ENCODE results near the gene C19orf25. TPM values are rescaled to one million over a fixed set of nuclear protein-coding genes. Genes with fewer than 3 reads are reported as not detected.

The C19orf25 gene
- total and polyA plus RNA-seq, 2 donors (not counting 1 experiment from before 2014, with no cell fraction given) = 34.2 to 68.3 TPM

DNA sequence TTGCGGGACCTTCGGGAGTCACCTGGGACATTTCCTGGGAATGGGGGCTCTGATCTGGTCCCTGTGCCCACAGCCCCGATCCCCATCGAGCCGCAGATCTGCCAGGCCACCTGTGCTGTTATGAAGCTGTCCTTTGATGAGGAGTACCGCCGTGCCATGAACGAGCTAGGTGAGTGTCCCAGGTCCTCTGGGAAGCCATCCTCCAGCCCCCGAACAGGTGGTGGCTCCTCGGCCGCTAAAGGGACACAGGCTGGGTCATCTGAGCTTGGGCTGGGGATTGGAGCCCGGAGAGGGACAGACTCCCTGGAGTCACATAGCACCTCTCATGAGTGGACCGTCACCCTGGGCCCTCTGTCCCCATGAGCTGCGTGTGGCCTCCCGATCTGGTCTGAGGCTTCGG, 21.1 kb downstream of the C19orf25 start:
- H2AFZ ChIP-seq (ENCODE audit: insufficient read depth, low read depth, low read length, poor library complexity, severe bottlenecking) = no peak overlapping the region
- Mint-ChIP-seq H3K27ac (no peak overlapping the region), H3K27me3 (peaks cover 27% of the 10 kb centered on the region), H3K4me1 (peaks cover 15% of the 10 kb centered on the region), H3K9me3 (ENCODE audit: insufficient read depth) (no peaks in the 10 kb centered on the region), H3K4me3 (no peak overlapping the region)
- peaks cover 0 to 46% (median 22%) of the 10 kb centered on the region in 4 experiments for H3K27me3 ChIP-seq (replicated peaks in 1 of 4; ENCODE audit: control extremely low read depth in 1 of 4, control insufficient read depth in 3 of 4, insufficient read depth in 4 of 4, low read length in 3 of 4)
- ATAC-seq (ENCODE audit: low read depth) = no peak
- CTCF ChIA-PET = interaction anchor here (1.2 kb wide), 1 partner anchor 14 kb away, joined by 4 read pairs; no protein-coding TSS in a partner anchor
- no peak overlapping the region for H3K4me2 ChIP-seq (replicated peaks; ENCODE audit: low read depth, low read length, poor library complexity, severe bottlenecking)
- no peaks in the 10 kb centered on the region for H3K79me2 ChIP-seq (ENCODE audit: control insufficient read depth, insufficient read depth, low read length)
- H3K4me1 ChIP-seq (ENCODE audit: control insufficient read depth in 2 of 2, insufficient read depth in 2 of 2, low read length in 2 of 2) = peaks cover 31 to 35% of the 10 kb centered on the region in 2 donors
- H3K27ac ChIP-seq (ENCODE audit: low read length in 2 of 2) = no peak overlapping the region
- H3K4me3 ChIP-seq (ENCODE audit: control extremely low read depth in 1 of 5, extremely low read depth in 1 of 5, insufficient read depth in 1 of 5, low read depth in 2 of 5, low read length in 4 of 5) = no peak overlapping the region
- peaks cover 0 to 30% (median 0%) of the 10 kb centered on the region in 3 donors for H3K9me3 ChIP-seq (ENCODE audit: control extremely low read depth in 1 of 3, control insufficient read depth in 2 of 3, insufficient read depth in 1 of 3, low read length in 2 of 3)
- no peaks in the 10 kb centered on the region for H3K36me3 ChIP-seq (replicated peaks in 1 of 2; ENCODE audit: control extremely low read depth in 1 of 2, control insufficient read depth in 1 of 2, extremely low read depth in 1 of 2, insufficient read depth in 2 of 2, low read length in 1 of 2)
- no peak for TF ChIP-seq EZH2 (IDR thresholded peaks at IDR 0.05; ENCODE audit: borderline replicate concordance, insufficient read depth, low read depth, low read length, poor library complexity, severe bottlenecking)
- TF ChIP-seq, protein P1, sequence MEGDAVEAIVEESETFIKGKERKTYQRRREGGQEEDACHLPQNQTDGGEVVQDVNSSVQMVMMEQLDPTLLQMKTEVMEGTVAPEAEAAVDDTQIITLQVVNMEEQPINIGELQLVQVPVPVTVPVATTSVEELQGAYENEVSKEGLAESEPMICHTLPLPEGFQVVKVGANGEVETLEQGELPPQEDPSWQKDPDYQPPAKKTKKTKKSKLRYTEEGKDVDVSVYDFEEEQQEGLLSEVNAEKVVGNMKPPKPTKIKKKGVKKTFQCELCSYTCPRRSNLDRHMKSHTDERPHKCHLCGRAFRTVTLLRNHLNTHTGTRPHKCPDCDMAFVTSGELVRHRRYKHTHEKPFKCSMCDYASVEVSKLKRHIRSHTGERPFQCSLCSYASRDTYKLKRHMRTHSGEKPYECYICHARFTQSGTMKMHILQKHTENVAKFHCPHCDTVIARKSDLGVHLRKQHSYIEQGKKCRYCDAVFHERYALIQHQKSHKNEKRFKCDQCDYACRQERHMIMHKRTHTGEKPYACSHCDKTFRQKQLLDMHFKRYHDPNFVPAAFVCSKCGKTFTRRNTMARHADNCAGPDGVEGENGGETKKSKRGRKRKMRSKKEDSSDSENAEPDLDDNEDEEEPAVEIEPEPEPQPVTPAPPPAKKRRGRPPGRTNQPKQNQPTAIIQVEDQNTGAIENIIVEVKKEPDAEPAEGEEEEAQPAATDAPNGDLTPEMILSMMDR (IDR thresholded peaks at IDR 0.05) = no peak
- no peak overlapping the region for H3K9ac ChIP-seq (ENCODE audit: low read length)
- WGBS (ENCODE audit: insufficient coverage) = 89% methylated on average over 16 of the region's 16 CpGs
- POLR2A ChIA-PET = interaction anchor here (0.7 kb wide), 1 partner anchor 175 kb away, joined by 5 read pairs; no protein-coding TSS in a partner anchor
- peaks cover 12% of the 10 kb centered on the region for H4K20me1 ChIP-seq (ENCODE audit: control insufficient read depth, insufficient read depth, low read length, poor library complexity, severe bottlenecking)
- intact Hi-C loops (cut with micrococcal nuclease) = no loop called here
- DNase-seq = no peak

DNA sequence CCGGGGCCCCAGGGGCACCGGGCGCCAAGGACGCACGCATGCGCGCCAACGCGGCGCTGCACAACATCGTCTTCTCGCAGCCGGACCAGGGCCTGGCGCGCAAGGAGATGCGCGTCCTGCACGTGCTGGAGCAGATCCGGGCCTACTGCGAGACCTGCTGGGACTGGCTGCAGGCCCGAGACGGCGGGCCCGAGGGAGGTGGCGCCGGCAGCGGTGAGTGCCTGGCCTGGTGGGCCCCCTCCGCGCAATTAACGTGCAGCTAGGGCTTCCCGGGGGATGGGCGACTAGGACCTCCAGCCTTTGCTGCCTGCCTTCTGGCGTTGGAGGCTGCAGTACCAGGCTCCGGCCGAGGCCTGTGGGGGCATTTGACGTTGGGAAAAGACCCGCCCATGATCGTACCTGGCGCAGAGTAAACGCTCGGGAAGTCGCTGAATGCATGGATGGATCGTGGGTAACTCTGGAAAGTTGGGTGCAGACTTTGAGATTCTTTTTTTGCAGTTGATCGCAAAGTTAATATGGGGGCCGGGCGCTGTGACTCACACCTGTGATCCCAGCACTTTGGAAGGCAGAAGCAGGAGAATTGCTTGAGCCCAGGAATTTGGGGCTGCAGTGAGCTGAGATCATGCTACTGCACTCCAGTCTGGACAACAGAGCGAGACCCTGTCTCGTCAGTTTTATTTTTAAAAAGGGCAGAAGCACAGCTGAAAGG, 21.8 kb downstream of the C19orf25 start:
- DNase-seq (no peak), ATAC-seq (ENCODE audit: low read depth) (no peak)
- Histone ChIP-seq H3K4me3 (ENCODE audit: control extremely low read depth in 1 of 5, extremely low read depth in 1 of 5, insufficient read depth in 1 of 5, low read depth in 2 of 5, low read length in 4 of 5) (no peak overlapping the region), H3K27ac (ENCODE audit: low read length in 2 of 2) (no peak overlapping the region), H3K4me2 (replicated peaks; ENCODE audit: low read depth, low read length, poor library complexity, severe bottlenecking) (no peak overlapping the region), H3K9me3 (ENCODE audit: control extremely low read depth in 1 of 3, control insufficient read depth in 2 of 3, insufficient read depth in 1 of 3, low read length in 2 of 3) (peaks cover 0 to 31% (median 0%) of the 10 kb centered on the region in 3 donors), H3K4me1 (ENCODE audit: control insufficient read depth in 2 of 2, insufficient read depth in 2 of 2, low read length in 2 of 2) (peaks cover 31 to 35% of the 10 kb centered on the region in 2 donors), H3K36me3 (replicated peaks in 1 of 2; ENCODE audit: control extremely low read depth in 1 of 2, control insufficient read depth in 1 of 2, extremely low read depth in 1 of 2, insufficient read depth in 2 of 2, low read length in 1 of 2) (no peaks in the 10 kb centered on the region), H2AFZ (ENCODE audit: insufficient read depth, low read depth, low read length, poor library complexity, severe bottlenecking) (no peak overlapping the region), H3K27me3 (replicated peaks in 1 of 4; ENCODE audit: control extremely low read depth in 1 of 4, control insufficient read depth in 3 of 4, insufficient read depth in 4 of 4, low read length in 3 of 4) (peaks cover 0 to 53% (median 29%) of the 10 kb centered on the region in 4 experiments), H3K79me2 (ENCODE audit: control insufficient read depth, insufficient read depth, low read length) (no peaks in the 10 kb centered on the region), H3K9ac (ENCODE audit: low read length) (no peak overlapping the region), H4K20me1 (ENCODE audit: control insufficient read depth, insufficient read depth, low read length, poor library complexity, severe bottlenecking) (peaks cover 12% of the 10 kb centered on the region)
- CTCF ChIA-PET = interaction anchor here (0.6 kb wide), 1 partner anchor 263 kb away, joined by 3 read pairs; no protein-coding TSS in a partner anchor
- Mint-ChIP-seq H3K9me3 (ENCODE audit: insufficient read depth) (no peaks in the 10 kb centered on the region), H3K4me1 (peaks cover 16% of the 10 kb centered on the region), H3K4me3 (no peak overlapping the region), H3K27ac (no peak overlapping the region), H3K27me3 (peaks cover 27% of the 10 kb centered on the region)
- intact Hi-C loops (cut with micrococcal nuclease) = no loop called here
- 17% methylated on average over 47 of the region's 48 CpGs for WGBS (ENCODE audit: insufficient coverage)
- POLR2A ChIA-PET = interaction anchor here (0.6 to 0.7 kb wide), 2 partner anchors 174 to 875 kb away, joined by 3 to 5 read pairs; no protein-coding TSS in a partner anchor
- TF ChIP-seq, protein P1 (IDR thresholded peaks at IDR 0.05) = no peak
- no peak for TF ChIP-seq EZH2 (IDR thresholded peaks at IDR 0.05; ENCODE audit: borderline replicate concordance, insufficient read depth, low read depth, low read length, poor library complexity, severe bottlenecking)

All from B cell (primary cell).